OCI-LY7 (cell line): ENCODE data around the gene FLNB.

Experiments
- EZH2phosphoT487 ChIP-seq: fragments of 200-600 bp; sonication (generic); IDR thresholded peaks from 2 replicates; pipeline ENCODE4 v1.6.1; 2018; ENCODE audit warnings: low read depth, borderline replicate concordance, mild to moderate bottlenecking, mixed run types, antibody characterized with exemption, low read length, moderate library complexity, mixed read lengths
- TF ChIP-seq, protein P1 (sequence below): fragments of 200-600 bp; sonication (generic); conservative IDR thresholded peaks from 2 replicates; pipeline ENCODE4 v1.5.1; 2014; ENCODE audit warnings: mild to moderate bottlenecking, antibody characterized with exemption, low read length, moderate library complexity, mixed read lengths

DNA sequence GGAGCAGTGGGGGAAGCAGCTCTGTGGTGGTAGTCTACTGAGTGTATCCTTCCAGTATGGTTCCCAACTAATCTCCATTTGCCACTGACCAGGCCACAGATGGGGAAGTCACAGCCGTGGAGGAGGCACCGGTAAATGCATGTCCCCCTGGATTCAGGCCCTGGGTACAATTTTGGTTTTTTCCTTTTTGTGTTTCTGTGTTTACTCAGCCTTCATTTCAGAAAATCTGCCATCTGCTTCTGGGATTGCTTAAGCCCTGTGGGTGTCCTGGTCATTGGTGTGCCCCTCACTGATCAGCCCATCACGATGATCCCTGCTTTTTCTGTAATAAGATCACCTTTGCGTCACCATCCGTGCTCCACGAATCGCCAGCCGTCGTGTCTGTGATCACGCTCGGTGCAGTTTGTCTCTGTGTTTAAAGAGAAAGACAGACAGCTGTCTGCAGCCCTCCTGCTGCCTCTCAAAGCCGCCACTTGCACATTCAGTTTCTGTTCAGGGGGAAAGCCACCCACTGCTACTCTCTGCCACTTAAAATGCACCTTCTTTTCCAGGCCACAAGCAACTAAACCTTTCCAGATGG, 133.6 kb downstream of the FLNB start:
- TF ChIP-seq, protein P1, sequence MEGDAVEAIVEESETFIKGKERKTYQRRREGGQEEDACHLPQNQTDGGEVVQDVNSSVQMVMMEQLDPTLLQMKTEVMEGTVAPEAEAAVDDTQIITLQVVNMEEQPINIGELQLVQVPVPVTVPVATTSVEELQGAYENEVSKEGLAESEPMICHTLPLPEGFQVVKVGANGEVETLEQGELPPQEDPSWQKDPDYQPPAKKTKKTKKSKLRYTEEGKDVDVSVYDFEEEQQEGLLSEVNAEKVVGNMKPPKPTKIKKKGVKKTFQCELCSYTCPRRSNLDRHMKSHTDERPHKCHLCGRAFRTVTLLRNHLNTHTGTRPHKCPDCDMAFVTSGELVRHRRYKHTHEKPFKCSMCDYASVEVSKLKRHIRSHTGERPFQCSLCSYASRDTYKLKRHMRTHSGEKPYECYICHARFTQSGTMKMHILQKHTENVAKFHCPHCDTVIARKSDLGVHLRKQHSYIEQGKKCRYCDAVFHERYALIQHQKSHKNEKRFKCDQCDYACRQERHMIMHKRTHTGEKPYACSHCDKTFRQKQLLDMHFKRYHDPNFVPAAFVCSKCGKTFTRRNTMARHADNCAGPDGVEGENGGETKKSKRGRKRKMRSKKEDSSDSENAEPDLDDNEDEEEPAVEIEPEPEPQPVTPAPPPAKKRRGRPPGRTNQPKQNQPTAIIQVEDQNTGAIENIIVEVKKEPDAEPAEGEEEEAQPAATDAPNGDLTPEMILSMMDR, result no peak
- no peak for TF ChIP-seq EZH2phosphoT487
